GM19099 (cell line): ENCODE measurements around the gene AGTPBP1.

Experiments used
- POLR2A ChIP-seq: IDR thresholded peaks from 3 replicates; pipeline ENCODE4 v1.6.1; 2011; ENCODE audit warnings: low read depth; ENCODE audit not compliant: insufficient read length; ENCODE audit errors: extremely low read depth

Gene AGTPBP1

GRCh38 chr9:85599540-85600105, 142.1 kb downstream of the AGTPBP1 start:
- TF ChIP-seq POLR2A, result no peak

- no peak for TF ChIP-seq POLR2A
These were observed 147.4 kb downstream of the AGTPBP1 start for GRCh38 chr9:85594316-85594715.

GRCh38 chr9:85586684-85587083, 155.1 kb downstream of the AGTPBP1 start:
- no peak for TF ChIP-seq POLR2A

GRCh38 chr9:85577353-85577952, 164.3 kb downstream of the AGTPBP1 start:
- TF ChIP-seq POLR2A, result no peak

GRCh38 chr9:85575868-85576267, 165.9 kb downstream of the AGTPBP1 start:
- no peak for TF ChIP-seq POLR2A

GRCh38 chr9:85569988-85570387, 171.8 kb downstream of the AGTPBP1 start:
- no peak for TF ChIP-seq POLR2A

GRCh38 chr9:85559526-85559925, 182.2 kb downstream of the AGTPBP1 start:
- TF ChIP-seq POLR2A, result no peak

GRCh38 chr9:85554349-85554748, 187.4 kb downstream of the AGTPBP1 start:
- no peak for TF ChIP-seq POLR2A

- no peak for TF ChIP-seq POLR2A
These were observed 188.3 kb downstream of the AGTPBP1 start for GRCh38 chr9:85553475-85553874.

GRCh38 chr9:85547599-85547998, 194.2 kb downstream of the AGTPBP1 start:
- TF ChIP-seq POLR2A, result no peak

- no peak for TF ChIP-seq POLR2A
These were observed 198.6 kb downstream of the AGTPBP1 start for GRCh38 chr9:85543196-85543595.

GRCh38 chr9:85541876-85542275, 199.9 kb downstream of the AGTPBP1 start:
- TF ChIP-seq POLR2A, result no peak

GRCh38 chr9:85536514-85536913, 205.2 kb downstream of the AGTPBP1 start:
- TF ChIP-seq POLR2A, result no peak

GRCh38 chr9:85536076-85536475, 205.7 kb downstream of the AGTPBP1 start:
- TF ChIP-seq POLR2A, result no peak

- no peak for TF ChIP-seq POLR2A
These were observed 207.4 kb downstream of the AGTPBP1 start for GRCh38 chr9:85534340-85534739.

- TF ChIP-seq POLR2A, result no peak
These were observed 208.2 kb downstream of the AGTPBP1 start for GRCh38 chr9:85533538-85533937.

GRCh38 chr9:85530721-85531120, 211.0 kb downstream of the AGTPBP1 start:
- TF ChIP-seq POLR2A, result no peak

GRCh38 chr9:85528607-85529006, 213.1 kb downstream of the AGTPBP1 start:
- TF ChIP-seq POLR2A, result no peak

GRCh38 chr9:85528142-85528541, 213.6 kb downstream of the AGTPBP1 start:
- no peak for TF ChIP-seq POLR2A
